SK-N-SH (cell line): ENCODE data around the gene TUBGCP2.

Source experiments
- CHD2 ChIP-seq: fragments of 150-350 bp; IDR thresholded peaks from 2 replicates; pipeline ENCODE4 v1.6.1; 2018; ENCODE audit warnings: low read length; ENCODE audit not compliant: partially characterized antibody
- ELF1 ChIP-seq: IDR thresholded peaks from 2 replicates; pipeline ENCODE4 v1.4.0; 2012
- EP300 ChIP-seq, 2 experiments: IDR thresholded peaks; 2 replicates each; pipeline versions ENCODE4 v1.4.0 to v1.6.1; 2012; ENCODE audit warnings: borderline replicate concordance in 1 of 2, low read depth in 1 of 2, low read length in 1 of 2
- EZH2phosphoT487 ChIP-seq: fragments of 200-600 bp; sonication (generic); IDR thresholded peaks from 2 replicates; pipeline ENCODE4 v1.6.1; 2017; ENCODE audit warnings: low read depth, mixed run types, mild to moderate bottlenecking, antibody characterized with exemption, moderate library complexity, borderline replicate concordance
- FOXJ3 ChIP-seq: sonication (generic); formaldehyde crosslinking; IDR thresholded peaks from 2 replicates; pipeline ENCODE4 v1.5.1; 2020; ENCODE audit warnings: mild to moderate bottlenecking, missing genetic modification reagents
- JUND ChIP-seq: IDR thresholded peaks from 2 replicates; pipeline ENCODE4 v1.4.0; 2012
- NFIC ChIP-seq: IDR thresholded peaks from 2 replicates; pipeline ENCODE4 v1.4.0; 2012; ENCODE audit warnings: borderline replicate concordance
- NRF1 ChIP-seq: IDR thresholded peaks from 2 replicates; pipeline ENCODE4 v1.6.1; 2012; ENCODE audit warnings: low read depth, mild to moderate bottlenecking, low read length
- TEAD4 ChIP-seq: IDR thresholded peaks from 2 replicates; pipeline ENCODE4 v1.4.0; 2012; ENCODE audit warnings: mild to moderate bottlenecking, borderline replicate concordance; ENCODE audit not compliant: insufficient read depth
- TF ChIP-seq, protein P1 (sequence below): fragments of 200-600 bp; sonication (generic); IDR thresholded peaks from 2 replicates; pipeline ENCODE4 v1.6.1; 2017; ENCODE audit warnings: antibody characterized with exemption, mild to moderate bottlenecking, moderate library complexity

DNA sequence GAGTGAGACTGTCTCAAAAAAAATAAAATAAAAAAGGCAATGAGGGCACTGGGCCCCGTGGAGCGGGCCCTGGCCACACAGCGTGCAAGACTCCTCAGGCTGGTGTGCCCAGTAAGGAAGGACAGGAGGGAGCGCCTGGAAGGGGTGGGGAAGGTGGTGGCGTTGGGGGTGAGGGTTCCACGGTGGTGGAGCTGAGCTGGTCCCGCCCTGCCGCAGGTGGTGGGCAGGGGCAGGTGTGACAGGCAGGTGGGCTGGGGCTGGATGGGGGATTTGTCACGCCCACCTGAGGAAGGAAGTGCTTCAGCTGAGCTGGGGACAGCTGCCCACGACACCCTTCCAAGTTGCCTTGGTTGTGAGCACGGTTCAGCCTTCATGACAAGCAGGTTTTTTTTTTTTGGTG lies 37.7 kb upstream of the TUBGCP2 start:
- TF ChIP-seq, protein P1, sequence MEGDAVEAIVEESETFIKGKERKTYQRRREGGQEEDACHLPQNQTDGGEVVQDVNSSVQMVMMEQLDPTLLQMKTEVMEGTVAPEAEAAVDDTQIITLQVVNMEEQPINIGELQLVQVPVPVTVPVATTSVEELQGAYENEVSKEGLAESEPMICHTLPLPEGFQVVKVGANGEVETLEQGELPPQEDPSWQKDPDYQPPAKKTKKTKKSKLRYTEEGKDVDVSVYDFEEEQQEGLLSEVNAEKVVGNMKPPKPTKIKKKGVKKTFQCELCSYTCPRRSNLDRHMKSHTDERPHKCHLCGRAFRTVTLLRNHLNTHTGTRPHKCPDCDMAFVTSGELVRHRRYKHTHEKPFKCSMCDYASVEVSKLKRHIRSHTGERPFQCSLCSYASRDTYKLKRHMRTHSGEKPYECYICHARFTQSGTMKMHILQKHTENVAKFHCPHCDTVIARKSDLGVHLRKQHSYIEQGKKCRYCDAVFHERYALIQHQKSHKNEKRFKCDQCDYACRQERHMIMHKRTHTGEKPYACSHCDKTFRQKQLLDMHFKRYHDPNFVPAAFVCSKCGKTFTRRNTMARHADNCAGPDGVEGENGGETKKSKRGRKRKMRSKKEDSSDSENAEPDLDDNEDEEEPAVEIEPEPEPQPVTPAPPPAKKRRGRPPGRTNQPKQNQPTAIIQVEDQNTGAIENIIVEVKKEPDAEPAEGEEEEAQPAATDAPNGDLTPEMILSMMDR, result no peak
- TF ChIP-seq EP300 (IDR thresholded peaks at IDR 0.05; ENCODE audit: borderline replicate concordance in 1 of 2, low read depth in 1 of 2, low read length in 1 of 2), result no peak
- TF ChIP-seq NRF1, result no peak
- TF ChIP-seq TEAD4, result no peak
- no peak for TF ChIP-seq JUND
- no peak for TF ChIP-seq CHD2
- TF ChIP-seq FOXJ3 (CRISPR knock-in tag), result no peak
- no peak for TF ChIP-seq NFIC
- no peak for TF ChIP-seq EZH2phosphoT487
- TF ChIP-seq ELF1, result no peak
